Measurements from ENCODE around the gene TCP11. TPM values are rescaled to one million over a fixed set of nuclear protein-coding genes. Genes with fewer than 3 reads are reported as not detected.

TCP11 gene
- total RNA-seq, 1 donor from 2014 or later: not detected

GRCh38 chr6:35083507-35083906, 57.6 kb downstream of the TCP11 start:
- H3K27me3 ChIP-seq (ENCODE audit: control insufficient read depth, insufficient read depth, low read length): no peaks in the 10 kb centered on the region
- no peak overlapping the region for H3K4me3 ChIP-seq (ENCODE audit: low read depth, low read length)
- FAIRE-seq (peak; percentile 47), DNase-seq (ENCODE audit: low read depth) (no peak)
- H3K36me3 ChIP-seq (ENCODE audit: control insufficient read depth, insufficient read depth, low read length): peaks cover 38% of the 10 kb centered on the region
- no peak for TF ChIP-seq CTCF (IDR thresholded peaks at IDR 0.05; ENCODE audit: insufficient read depth, low read length, severe bottlenecking)

- Histone ChIP-seq H3K4me3 (ENCODE audit: low read depth, low read length) (no peak overlapping the region), H3K36me3 (ENCODE audit: control insufficient read depth, insufficient read depth, low read length) (peaks cover 36% of the 10 kb centered on the region), H3K27me3 (ENCODE audit: control insufficient read depth, insufficient read depth, low read length) (no peaks in the 10 kb centered on the region)
- TF ChIP-seq CTCF (IDR thresholded peaks at IDR 0.05; ENCODE audit: insufficient read depth, low read length, severe bottlenecking): no peak
- no peak for DNase-seq (ENCODE audit: low read depth)
- FAIRE-seq: peak; percentile 32
Measured at GRCh38 chr6:35082733-35083403, 58.3 kb downstream of the TCP11 start.

GRCh38 chr6:35082046-35082732, 59.0 kb downstream of the TCP11 start:
- FAIRE-seq: peak; percentile 55
- Histone ChIP-seq H3K4me3 (ENCODE audit: low read depth, low read length) (no peak overlapping the region), H3K27me3 (ENCODE audit: control insufficient read depth, insufficient read depth, low read length) (no peaks in the 10 kb centered on the region), H3K36me3 (ENCODE audit: control insufficient read depth, insufficient read depth, low read length) (peaks cover 35% of the 10 kb centered on the region)
- TF ChIP-seq CTCF (IDR thresholded peaks at IDR 0.05; ENCODE audit: insufficient read depth, low read length, severe bottlenecking): no peak
- no peak for DNase-seq (ENCODE audit: low read depth)

GRCh38 chr6:35081426-35081851, 59.7 kb downstream of the TCP11 start:
- H3K36me3 ChIP-seq (ENCODE audit: control insufficient read depth, insufficient read depth, low read length): peaks cover 31% of the 10 kb centered on the region
- no peak for FAIRE-seq
- no peak for DNase-seq (ENCODE audit: low read depth)
- H3K27me3 ChIP-seq (ENCODE audit: control insufficient read depth, insufficient read depth, low read length): no peaks in the 10 kb centered on the region
- H3K4me3 ChIP-seq (ENCODE audit: low read depth, low read length): no peak overlapping the region
- TF ChIP-seq CTCF (IDR thresholded peaks at IDR 0.05; ENCODE audit: insufficient read depth, low read length, severe bottlenecking): no peak

DNA sequence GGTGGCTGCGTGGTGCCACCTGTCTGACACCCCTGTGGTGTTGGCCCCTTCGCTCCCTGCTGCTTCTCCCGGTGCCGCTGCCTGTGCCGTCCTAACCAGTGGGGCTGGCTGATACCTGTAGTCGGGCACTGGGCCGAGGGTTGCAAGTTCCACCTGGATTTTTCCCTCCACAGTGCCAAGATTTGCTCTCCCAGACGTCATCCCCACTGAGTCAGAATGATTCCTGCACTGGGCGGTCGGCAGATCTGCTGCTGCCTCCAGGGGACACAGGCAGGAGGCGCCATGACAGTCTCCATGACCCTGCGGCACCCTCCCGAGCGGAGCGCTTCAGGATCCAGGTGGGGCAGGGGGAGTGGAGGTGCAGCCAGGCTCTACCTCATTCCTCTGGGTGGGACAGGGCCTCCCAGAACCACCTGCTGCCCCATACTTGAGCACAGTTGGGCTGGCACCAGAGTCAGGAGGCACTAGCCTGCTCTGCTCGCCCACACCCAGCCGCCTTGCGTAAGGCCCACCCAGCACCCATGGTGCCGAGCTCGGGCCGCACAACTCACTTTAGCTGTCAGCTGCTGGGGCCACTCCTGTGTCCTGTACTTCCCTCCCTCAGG, 60.2 kb downstream of the TCP11 start:
- Histone ChIP-seq H3K27me3 (ENCODE audit: control insufficient read depth, insufficient read depth, low read length) (no peaks in the 10 kb centered on the region), H3K36me3 (ENCODE audit: control insufficient read depth, insufficient read depth, low read length) (peaks cover 30% of the 10 kb centered on the region), H3K4me3 (ENCODE audit: low read depth, low read length) (no peak overlapping the region)
- FAIRE-seq: no peak
- no peak for TF ChIP-seq CTCF (IDR thresholded peaks at IDR 0.05; ENCODE audit: insufficient read depth, low read length, severe bottlenecking)
- no peak for DNase-seq (ENCODE audit: low read depth)
